Measurements from ENCODE around the gene MSANTD3.

The MSANTD3 gene

GRCh38 chr9:100466829-100467221, 39.9 kb downstream of the MSANTD3 start:
- no peak for DNase-seq

- no peak for DNase-seq
Measured at GRCh38 chr9:100468041-100468440, 41.1 kb downstream of the MSANTD3 start.

- no peak for DNase-seq
Measured at GRCh38 chr9:100472268-100472667, 45.3 kb downstream of the MSANTD3 start.

- DNase-seq: no peak
Measured at GRCh38 chr9:100472788-100473275, 45.9 kb downstream of the MSANTD3 start, which contains the start of gene TMEFF1. Gene TMEFF1 (plus strand): TSS chr9:100473149. CDS start chr9:100473545, 396 bp downstream.

GRCh38 chr9:100473276-100474081, 46.5 kb downstream of the MSANTD3 start:
- peak; percentile 27 for DNase-seq

- no peak for DNase-seq
Measured at GRCh38 chr9:100474082-100474923, 47.4 kb downstream of the MSANTD3 start.

DNA sequence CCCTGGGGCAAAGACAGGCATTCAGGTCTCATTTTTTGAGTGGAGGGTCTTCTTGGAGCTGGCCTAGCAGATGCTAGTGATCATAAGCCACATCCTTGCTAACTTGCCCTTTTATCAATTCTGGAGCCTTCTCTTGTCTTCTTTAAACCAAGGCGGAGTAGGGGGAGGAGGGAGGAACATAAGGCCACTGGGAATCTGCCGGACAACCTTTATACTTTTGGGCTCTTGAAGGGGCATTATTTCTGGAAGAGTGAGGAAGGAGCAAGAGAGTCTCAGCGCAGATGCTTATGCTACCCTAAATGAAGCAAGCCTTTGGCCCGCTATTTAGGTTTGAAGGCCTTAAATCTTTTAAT, 48.0 kb downstream of the MSANTD3 start:
- no peak for DNase-seq

GRCh38 chr9:100477241-100477640, 50.3 kb downstream of the MSANTD3 start:
- DNase-seq: no peak

- DNase-seq: no peak
Measured at GRCh38 chr9:100478192-100478591, 51.2 kb downstream of the MSANTD3 start.

DNA sequence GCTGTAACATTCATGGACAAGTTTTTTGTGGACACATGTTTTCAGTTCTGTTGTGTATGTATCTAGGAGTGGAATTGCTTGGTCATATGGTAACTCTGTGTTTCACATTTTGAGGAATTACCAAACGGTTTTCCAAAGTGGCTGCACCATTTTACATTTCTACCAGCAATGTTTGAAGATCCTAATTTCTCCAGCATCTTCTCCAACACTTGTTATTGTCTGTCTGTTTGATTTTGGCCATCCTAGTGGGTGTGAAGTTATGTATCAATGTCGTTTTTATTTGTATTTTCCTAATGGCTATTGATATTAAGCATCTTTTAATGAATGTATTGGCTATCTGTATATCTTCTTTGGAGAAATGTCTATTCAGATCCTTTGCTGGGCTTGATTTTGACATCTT, 52.9 kb downstream of the MSANTD3 start:
- DNase-seq: no peak

- no peak for DNase-seq
Measured at GRCh38 chr9:100485196-100485595, 58.3 kb downstream of the MSANTD3 start.

GRCh38 chr9:100486479-100487176, 59.7 kb downstream of the MSANTD3 start:
- DNase-seq: no peak

DNA sequence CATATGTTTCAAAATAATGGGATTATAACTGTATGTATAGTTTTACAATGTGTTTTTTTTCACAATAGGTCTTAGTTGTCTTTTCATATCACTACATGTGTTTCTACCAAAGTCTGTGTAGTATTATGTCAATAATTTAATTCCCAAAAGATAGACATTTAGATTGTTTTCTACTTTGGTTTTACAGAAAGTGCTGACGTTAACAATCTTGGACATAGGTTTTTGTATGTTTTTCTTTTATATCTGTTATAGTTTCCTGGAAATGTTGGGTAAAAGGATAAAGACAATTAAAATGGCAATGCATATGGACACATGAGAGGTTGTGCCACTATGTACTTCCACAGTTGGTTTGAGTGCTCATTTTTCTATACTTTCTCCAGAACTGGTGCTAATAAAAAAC, 61.2 kb downstream of the MSANTD3 start:
- no peak for DNase-seq

GRCh38 chr9:100489836-100490235, 62.9 kb downstream of the MSANTD3 start:
- DNase-seq: no peak

DNA sequence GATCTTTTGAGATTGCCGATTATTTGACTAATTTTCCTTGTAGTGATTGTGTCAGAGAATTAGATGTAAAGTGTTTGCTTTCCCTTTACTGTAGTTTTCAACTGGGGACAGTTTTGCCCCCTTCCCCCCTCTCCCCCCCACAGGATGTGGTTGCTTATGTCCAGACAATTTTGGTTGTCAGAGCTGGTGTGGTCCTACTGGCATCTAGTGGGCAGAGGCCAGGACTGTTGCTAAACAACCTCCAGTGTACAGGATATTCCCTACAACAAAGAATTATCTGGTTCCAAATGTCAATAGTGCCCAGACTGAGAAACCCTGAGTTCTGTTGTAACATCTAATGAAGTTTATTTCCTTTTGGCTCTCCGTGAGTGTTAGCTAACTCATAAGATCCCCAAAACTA, 66.0 kb downstream of the MSANTD3 start:
- DNase-seq: no peak

DNA sequence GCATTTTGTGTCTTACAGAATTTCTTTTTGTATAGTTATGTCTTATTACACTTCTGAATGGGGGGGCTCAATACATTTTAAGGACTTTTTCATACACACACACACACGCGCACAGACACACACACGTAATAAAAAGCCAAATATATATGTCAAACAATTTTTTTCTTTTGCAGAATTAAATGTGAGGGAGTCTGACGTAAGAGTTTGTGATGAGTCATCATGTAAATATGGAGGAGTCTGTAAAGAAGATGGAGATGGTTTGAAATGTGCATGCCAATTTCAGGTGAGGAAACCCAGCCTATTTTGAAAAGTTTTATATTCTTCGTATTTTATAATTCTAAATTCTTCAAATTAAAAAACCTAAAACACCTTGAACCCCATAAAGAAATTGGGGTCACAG, 71.6 kb downstream of the MSANTD3 start:
- no peak for DNase-seq

DNA sequence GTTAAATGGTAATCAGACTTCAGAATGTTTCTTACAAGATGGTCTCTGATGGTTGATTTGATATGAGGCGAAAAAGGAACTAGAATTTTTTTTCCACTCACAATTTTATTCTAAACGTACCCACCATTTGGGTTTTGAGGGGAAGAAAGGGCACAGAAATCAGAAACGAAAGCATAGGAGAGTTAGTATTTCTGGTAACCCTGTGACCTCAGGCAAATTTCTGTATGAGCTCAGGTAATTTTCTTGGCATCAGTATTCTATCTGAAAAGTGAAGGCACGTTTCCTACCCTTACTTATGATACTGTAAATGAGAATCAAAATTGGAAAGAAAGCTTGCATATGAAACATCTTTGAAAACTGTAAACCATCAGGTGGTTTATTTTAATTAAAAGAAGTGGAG, 72.5 kb downstream of the MSANTD3 start:
- DNase-seq: no peak

GRCh38 chr9:100499866-100500265, 72.9 kb downstream of the MSANTD3 start:
- DNase-seq: no peak

Data from amniotic stem cell (primary cell).